Neural progenitor cell (in vitro differentiated cells): ENCODE measurements around the gene AKT1. TPM values are rescaled to one million over a fixed set of nuclear protein-coding genes. Genes with fewer than 3 reads are reported as not detected.

Experiments
- DNase-seq: peaks from one replicate; pipeline ENCODE4 v3.0.0-alpha.2; 2016; ENCODE audit warnings: low spot score
- H2AFZ ChIP-seq: fragments of 200-600 bp; sonication (generic); replicated peaks from 2 replicates; pipeline ENCODE4 v1.6.1; 2016; ENCODE audit warnings: antibody characterized with exemption
- H3F3A ChIP-seq: fragments of 200-600 bp; sonication (generic); 2 replicates; pipeline ENCODE4 v1.6.1; 2016; ENCODE audit warnings: antibody characterized with exemption, low read depth
- H3K27ac ChIP-seq: fragments of 200-600 bp; sonication (generic); 2 replicates; pipeline ENCODE4 v1.5.1; 2016; ENCODE audit warnings: mild to moderate bottlenecking
- H3K27me3 ChIP-seq: fragments of 200-600 bp; sonication (generic); 2 replicates; pipeline ENCODE4 v1.6.1; 2016; ENCODE audit warnings: mild to moderate bottlenecking, moderate library complexity
- H3K36me3 ChIP-seq: fragments of 200-600 bp; sonication (generic); 2 replicates; pipeline ENCODE4 v1.5.1; 2016
- H3K4me1 ChIP-seq: fragments of 200-600 bp; sonication (generic); 2 replicates; pipeline ENCODE4 v1.6.1; 2016; ENCODE audit warnings: mixed run types
- H3K4me2 ChIP-seq: fragments of 200-600 bp; sonication (generic); 2 replicates; pipeline ENCODE4 v1.6.1; 2016
- H3K4me3 ChIP-seq: fragments of 200-600 bp; sonication (generic); 2 replicates; pipeline ENCODE4 v1.5.1; 2016
- H3K79me2 ChIP-seq: fragments of 200-600 bp; sonication (generic); 2 replicates; pipeline ENCODE4 v1.6.1; 2016; ENCODE audit warnings: low read depth
- H3K9ac ChIP-seq: fragments of 200-600 bp; sonication (generic); 2 replicates; pipeline ENCODE4 v1.6.1; 2016
- H3K9me3 ChIP-seq: fragments of 200-600 bp; sonication (generic); 2 replicates; pipeline ENCODE4 v1.5.1; 2016; ENCODE audit warnings: low read depth
- H4K20me1 ChIP-seq: fragments of 200-600 bp; sonication (generic); 2 replicates; pipeline ENCODE4 v1.6.1; 2016; ENCODE audit warnings: low read depth
- H3K27ac Mint-ChIP-seq: 3 replicates; pipeline ENCODE4 v1.8.0; 2021; ENCODE audit warnings: mixed read lengths
- H3K27me3 Mint-ChIP-seq: 2 replicates; pipeline ENCODE4 v1.8.0; 2022; ENCODE audit warnings: low read depth, mild to moderate bottlenecking, inconsistent platforms, moderate library complexity, mixed read lengths; ENCODE audit not compliant: insufficient read depth
- H3K36me3 Mint-ChIP-seq: 3 replicates; pipeline ENCODE4 v1.8.0; 2021; ENCODE audit warnings: mixed read lengths
- H3K4me1 Mint-ChIP-seq: 3 replicates; pipeline ENCODE4 v1.8.0; 2021; ENCODE audit warnings: mixed read lengths
- H3K4me3 Mint-ChIP-seq: 3 replicates; pipeline ENCODE4 v1.8.0; 2021; ENCODE audit warnings: mild to moderate bottlenecking, moderate library complexity, mixed read lengths
- H3K9me3 Mint-ChIP-seq: 3 replicates; pipeline ENCODE4 v1.8.0; 2020; ENCODE audit warnings: mixed read lengths
- CTCF ChIP-seq: fragments of 200-600 bp; sonication (generic); IDR thresholded peaks from 2 replicates; pipeline ENCODE4 v1.5.1; 2017; ENCODE audit warnings: antibody characterized with exemption, mild to moderate bottlenecking
- EZH2 ChIP-seq: fragments of 200-600 bp; sonication (generic); IDR thresholded peaks from 2 replicates; pipeline ENCODE4 v1.6.1; 2017; ENCODE audit warnings: antibody characterized with exemption, mild to moderate bottlenecking, moderate library complexity
- EZH2phosphoT487 ChIP-seq: fragments of 200-600 bp; sonication (generic); IDR thresholded peaks from 2 replicates; pipeline ENCODE4 v1.6.1; 2017; ENCODE audit warnings: antibody characterized with exemption
- total RNA-seq: library from RNA; depleted of rRNA; stranded (reverse); fragments of >200 nt; gene quantifications from 2 replicates; pipeline ENCODE4 v1.2.3, GENCODE V29; 2015; ENCODE audit warnings: low replicate concordance

Gene AKT1
- total RNA-seq, 1 donor from 2014 or later = 67.2 TPM

- no peak overlapping the region for H3K4me3 Mint-ChIP-seq
- no peak overlapping the region for H3K9ac ChIP-seq
- H3K79me2 ChIP-seq = no peaks in the 10 kb centered on the region
- H3K36me3 Mint-ChIP-seq = peaks cover 17% of the 10 kb centered on the region
- H3K4me1 Mint-ChIP-seq = peaks cover 11% of the 10 kb centered on the region
- no peak for DNase-seq
- H3K27me3 Mint-ChIP-seq = peaks cover 4% of the 10 kb centered on the region
- H3K9me3 Mint-ChIP-seq = no peaks in the 10 kb centered on the region
- no peak overlapping the region for H3K27ac ChIP-seq
- no peak overlapping the region for H3K4me2 ChIP-seq
- H3K4me3 ChIP-seq = no peak overlapping the region
- no peaks in the 10 kb centered on the region for H3K27me3 ChIP-seq
- no peaks in the 10 kb centered on the region for H3F3A ChIP-seq
- TF ChIP-seq EZH2phosphoT487 (no peak), EZH2 (no peak), CTCF (no peak)
- no peak overlapping the region for H2AFZ ChIP-seq
- peaks cover 12% of the 10 kb centered on the region for H4K20me1 ChIP-seq
- no peaks in the 10 kb centered on the region for H3K4me1 ChIP-seq
- no peak overlapping the region for H3K27ac Mint-ChIP-seq
- H3K36me3 ChIP-seq = no peaks in the 10 kb centered on the region
- H3K9me3 ChIP-seq = no peaks in the 10 kb centered on the region
These were observed 19.1 kb downstream of the AKT1 start for GRCh38 chr14:104776481-104776880.

GRCh38 chr14:104775073-104775489 is 20.5 kb downstream of the AKT1 start:
- no peaks in the 10 kb centered on the region for H3K4me1 ChIP-seq
- DNase-seq = no peak
- H3K9me3 ChIP-seq = no peaks in the 10 kb centered on the region
- no peaks in the 10 kb centered on the region for H3F3A ChIP-seq
- no peak overlapping the region for H3K27ac Mint-ChIP-seq
- H3K9me3 Mint-ChIP-seq = no peaks in the 10 kb centered on the region
- H3K27me3 Mint-ChIP-seq = peaks cover 4% of the 10 kb centered on the region
- H3K36me3 Mint-ChIP-seq = peaks cover 23% of the 10 kb centered on the region
- no peak for TF ChIP-seq EZH2
- no peak overlapping the region for H3K4me3 ChIP-seq
- H3K4me3 Mint-ChIP-seq = no peak overlapping the region
- H3K4me2 ChIP-seq = no peak overlapping the region
- H2AFZ ChIP-seq = no peak overlapping the region
- no peak overlapping the region for H3K9ac ChIP-seq
- no peaks in the 10 kb centered on the region for H3K79me2 ChIP-seq
- H3K36me3 ChIP-seq = no peaks in the 10 kb centered on the region
- H3K27ac ChIP-seq = no peak overlapping the region
- peaks cover 10% of the 10 kb centered on the region for H4K20me1 ChIP-seq
- no peaks in the 10 kb centered on the region for H3K27me3 ChIP-seq
- H3K4me1 Mint-ChIP-seq = peaks cover 13% of the 10 kb centered on the region

- Histone ChIP-seq H3F3A (no peaks in the 10 kb centered on the region), H2AFZ (no peak overlapping the region), H3K27ac (no peak overlapping the region), H3K9ac (no peak overlapping the region), H3K36me3 (no peaks in the 10 kb centered on the region), H3K9me3 (no peaks in the 10 kb centered on the region), H3K4me1 (no peaks in the 10 kb centered on the region), H3K4me3 (no peak overlapping the region), H3K4me2 (no peak overlapping the region), H3K27me3 (no peaks in the 10 kb centered on the region), H4K20me1 (peaks cover 13% of the 10 kb centered on the region), H3K79me2 (no peaks in the 10 kb centered on the region)
- no peak for TF ChIP-seq EZH2phosphoT487
- no peak for TF ChIP-seq CTCF
- TF ChIP-seq EZH2 = no peak
- peaks cover 23% of the 10 kb centered on the region for H3K36me3 Mint-ChIP-seq
- H3K4me1 Mint-ChIP-seq = peaks cover 18% of the 10 kb centered on the region
- DNase-seq = no peak
- no peaks in the 10 kb centered on the region for H3K9me3 Mint-ChIP-seq
- H3K27ac Mint-ChIP-seq = no peak overlapping the region
- H3K4me3 Mint-ChIP-seq = no peak overlapping the region
- H3K27me3 Mint-ChIP-seq = peaks cover 4% of the 10 kb centered on the region
These were observed 21.0 kb downstream of the AKT1 start for GRCh38 chr14:104774453-104775072.
